HG03442 (cell line): ENCODE results near the gene CYP24A1.

Source experiments
- ATAC-seq: cut with Tn5 transposase; IDR thresholded peaks from one replicate; pipeline ENCODE4 v1.9.1; 2021; ENCODE audit warnings: mild to moderate bottlenecking, moderate library complexity; ENCODE audit not compliant: unreplicated experiment

The CYP24A1 gene

GRCh38 chr20:54176610-54177009, 2.8 kb upstream of the CYP24A1 start:
- no peak for ATAC-seq

- ATAC-seq, result no peak
Observed at GRCh38 chr20:54174457-54175175, 830 bp upstream of the CYP24A1 start.

GRCh38 chr20:54172856-54173652, 732 bp downstream of the CYP24A1 start:
- ATAC-seq, result no peak

GRCh38 chr20:54172532-54172855, 1.3 kb downstream of the CYP24A1 start:
- no peak for ATAC-seq

GRCh38 chr20:54170963-54171362, 2.8 kb downstream of the CYP24A1 start:
- ATAC-seq, result no peak

- ATAC-seq, result no peak
Observed at GRCh38 chr20:54170026-54170471, 3.7 kb downstream of the CYP24A1 start.

GRCh38 chr20:54168961-54169862, 4.6 kb downstream of the CYP24A1 start:
- ATAC-seq, result no peak

- no peak for ATAC-seq
Observed at GRCh38 chr20:54167909-54168872, 5.6 kb downstream of the CYP24A1 start.

- no peak for ATAC-seq
Observed at GRCh38 chr20:54166987-54167662, 6.7 kb downstream of the CYP24A1 start.

- ATAC-seq, result no peak
Observed at GRCh38 chr20:54165803-54166202, 8.0 kb downstream of the CYP24A1 start.

GRCh38 chr20:54165014-54165413, 8.8 kb downstream of the CYP24A1 start:
- no peak for ATAC-seq

GRCh38 chr20:54163402-54163801, 10.4 kb downstream of the CYP24A1 start:
- ATAC-seq, result no peak

GRCh38 chr20:54162378-54163009, 11.3 kb downstream of the CYP24A1 start:
- ATAC-seq, result no peak

- no peak for ATAC-seq
Observed at GRCh38 chr20:54161821-54162149, 12.0 kb downstream of the CYP24A1 start.

- no peak for ATAC-seq
Observed at GRCh38 chr20:54161008-54161820, 12.6 kb downstream of the CYP24A1 start.

GRCh38 chr20:54160065-54161007, 13.4 kb downstream of the CYP24A1 start:
- no peak for ATAC-seq

- no peak for ATAC-seq
Observed at GRCh38 chr20:54158856-54159418, 14.8 kb downstream of the CYP24A1 start.
